Brain microvascular endothelial cell (primary cell): ENCODE measurements around the gene BRF1.
A peak's percentile ranks its signal among the peaks of the same experiment; 100 is the strongest.

ENCODE experiments used
- DNase-seq: peaks from one replicate; pipeline ENCODE4 v3.0.0-alpha.2; 2020
- H3K27ac ChIP-seq: fragments of 250-450 bp; sonication (Bioruptor Pico); 2 replicates; pipeline ENCODE4 v1.5.1; 2020; ENCODE audit warnings: mild to moderate bottlenecking, moderate library complexity
- H3K27me3 ChIP-seq: fragments of 250-450 bp; sonication (Bioruptor Pico); replicated peaks from 2 replicates; pipeline ENCODE4 v1.5.1; 2020; ENCODE audit warnings: mild to moderate bottlenecking
- H3K36me3 ChIP-seq: fragments of 250-450 bp; sonication (Bioruptor Pico); replicated peaks from 2 replicates; pipeline ENCODE4 v1.5.1; 2020; ENCODE audit warnings: mild to moderate bottlenecking
- H3K4me3 ChIP-seq: 2 replicates; pipeline ENCODE4 v1.5.1; 2011; ENCODE audit warnings: low read depth, mild to moderate bottlenecking, control low read depth, low read length, moderate library complexity
- CTCF ChIP-seq: IDR thresholded peaks from 2 replicates; pipeline ENCODE4 v1.5.1; 2011; ENCODE audit warnings: low read depth, mild to moderate bottlenecking, moderate library complexity, low read length, control low read depth, inconsistent platforms; ENCODE audit errors: missing control alignments
- in situ Hi-C: cut with HindIII; loops from 2 replicates; pipeline ENCODE4 v1.10.0; 2017; ENCODE audit warnings: low sequenced_read_pairs, low pct_ligation_motif_present

The BRF1 gene

GRCh38 chr14:105195051-105195450 lies 105.8 kb downstream of the BRF1 start:
- in situ Hi-C loops = no loop called here
- Histone ChIP-seq H3K4me3 (no peak overlapping the region), H3K27ac (no peak overlapping the region), H3K36me3 (no peaks in the 10 kb centered on the region), H3K27me3 (no peaks in the 10 kb centered on the region)
- no peak for DNase-seq
- TF ChIP-seq CTCF = no peak

GRCh38 chr14:105193916-105194782 lies 106.7 kb downstream of the BRF1 start:
- no peak overlapping the region for H3K27ac ChIP-seq
- no peak overlapping the region for H3K4me3 ChIP-seq
- no peak for TF ChIP-seq CTCF
- no peaks in the 10 kb centered on the region for H3K36me3 ChIP-seq
- H3K27me3 ChIP-seq = no peaks in the 10 kb centered on the region
- no peak for DNase-seq
- in situ Hi-C loops = no loop called here

GRCh38 chr14:105192866-105193731 lies 107.7 kb downstream of the BRF1 start:
- Histone ChIP-seq H3K27me3 (no peaks in the 10 kb centered on the region), H3K4me3 (no peak overlapping the region), H3K36me3 (no peaks in the 10 kb centered on the region), H3K27ac (no peak overlapping the region)
- in situ Hi-C loops = no loop called here
- DNase-seq = peak; percentile 22
- TF ChIP-seq CTCF = peak; percentile 2

DNA sequence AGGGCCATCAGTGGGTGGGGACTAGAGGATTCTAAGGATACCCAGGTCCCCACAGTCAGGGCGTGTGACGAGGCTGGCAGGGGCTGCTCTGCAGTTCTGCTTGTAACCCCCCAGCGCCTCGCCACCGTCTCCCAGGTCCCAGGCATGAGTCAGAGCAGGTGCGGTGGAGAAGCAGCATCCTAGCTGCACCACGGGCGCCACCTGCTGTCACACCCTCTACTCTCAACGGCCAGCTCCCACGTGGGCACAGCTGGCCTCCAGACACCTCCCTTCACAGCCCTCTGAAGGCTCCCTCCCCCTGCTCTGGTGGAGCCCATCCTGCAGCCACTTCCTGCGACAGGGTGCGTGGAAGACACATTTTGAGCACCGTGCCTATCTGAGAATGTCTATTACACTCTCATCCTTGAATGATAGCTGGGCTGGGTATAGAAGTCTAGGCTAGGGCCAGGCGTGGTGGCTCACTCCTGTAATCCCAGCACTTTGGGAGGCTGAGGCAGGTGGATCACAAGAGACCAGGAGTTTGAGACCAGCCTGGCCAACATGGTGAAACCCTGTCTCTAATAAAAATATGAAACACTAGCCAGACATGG lies 112.8 kb downstream of the BRF1 start:
- Histone ChIP-seq H3K27ac (no peak overlapping the region), H3K27me3 (no peaks in the 10 kb centered on the region), H3K4me3 (no peak overlapping the region), H3K36me3 (no peaks in the 10 kb centered on the region)
- TF ChIP-seq CTCF = no peak
- in situ Hi-C loops = no loop called here
- DNase-seq = no peak

DNA sequence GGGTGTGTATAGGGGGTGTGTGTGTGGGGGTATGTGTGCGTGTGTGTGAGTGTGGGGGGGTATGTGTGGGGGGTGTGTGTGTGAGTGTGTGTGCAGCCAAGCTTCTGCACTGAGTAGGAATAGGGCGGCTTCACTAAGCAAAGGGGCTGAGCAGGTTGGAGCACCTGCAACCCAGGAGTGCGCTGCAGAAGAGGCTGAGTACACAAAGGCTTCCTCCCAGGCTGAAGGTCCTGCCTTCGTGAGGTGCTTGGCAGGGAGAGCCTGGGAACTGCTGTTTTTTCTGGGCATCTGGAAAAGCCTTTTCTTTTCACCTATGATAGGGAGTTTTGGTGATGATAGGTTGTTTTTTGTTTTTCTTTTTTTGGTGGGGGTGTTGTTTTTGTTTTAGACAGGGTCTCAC lies 113.7 kb downstream of the BRF1 start:
- Histone ChIP-seq H3K27me3 (no peaks in the 10 kb centered on the region), H3K4me3 (no peak overlapping the region), H3K36me3 (no peaks in the 10 kb centered on the region), H3K27ac (no peak overlapping the region)
- DNase-seq = no peak
- TF ChIP-seq CTCF = no peak
- in situ Hi-C loops = no loop called here
